GM19035 (cell line): ENCODE data around the gene ASIC2.

Experiments used
- ATAC-seq: cut with Tn5 transposase; IDR thresholded peaks from one replicate; pipeline ENCODE4 v1.9.1; 2021; ENCODE audit not compliant: unreplicated experiment

ASIC2 gene

DNA sequence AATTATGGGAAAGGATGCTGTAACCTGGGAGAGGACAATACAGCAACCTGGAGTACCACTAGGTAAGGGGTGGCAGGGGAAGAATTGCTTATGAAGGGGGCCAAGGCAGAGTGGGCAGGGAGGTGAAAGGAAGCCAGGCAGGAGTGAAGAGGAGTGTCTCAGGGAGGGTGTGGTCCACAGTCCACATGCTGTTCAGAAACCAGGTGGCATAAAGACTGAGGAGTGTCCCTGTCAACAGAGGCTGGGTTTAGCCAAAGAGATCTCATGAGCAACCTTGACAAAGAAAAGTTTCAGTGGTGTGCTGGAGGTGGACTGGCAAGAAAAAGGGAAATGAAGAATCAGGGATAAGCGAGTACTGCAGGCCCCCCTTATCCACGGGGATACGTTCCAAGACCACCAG is 213.0 kb downstream of the ASIC2 start:
- ATAC-seq = no peak

- no peak for ATAC-seq
These were observed 213.9 kb downstream of the ASIC2 start for GRCh38 chr17:33079201-33079600.

- ATAC-seq = no peak
These were observed 216.1 kb downstream of the ASIC2 start for GRCh38 chr17:33076979-33077378.

DNA sequence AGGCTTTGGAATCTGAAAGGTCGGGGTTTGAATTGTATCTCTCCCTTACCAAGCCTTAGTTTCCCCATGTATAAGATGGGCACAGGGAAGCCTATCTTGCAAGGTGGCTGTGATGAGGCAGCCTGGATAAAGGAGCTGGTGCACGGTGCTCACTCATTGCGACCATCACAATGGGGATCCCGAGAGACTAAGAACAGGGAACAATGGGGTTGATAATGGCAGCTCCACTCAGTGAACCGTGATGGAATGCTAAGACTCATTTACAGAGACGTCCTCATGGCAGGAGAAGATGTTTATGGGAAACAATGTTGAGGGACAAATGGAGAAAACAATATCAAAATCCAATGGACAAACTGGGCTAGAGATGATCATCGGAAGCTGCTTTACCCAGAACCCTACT is 219.7 kb downstream of the ASIC2 start:
- no peak for ATAC-seq

DNA sequence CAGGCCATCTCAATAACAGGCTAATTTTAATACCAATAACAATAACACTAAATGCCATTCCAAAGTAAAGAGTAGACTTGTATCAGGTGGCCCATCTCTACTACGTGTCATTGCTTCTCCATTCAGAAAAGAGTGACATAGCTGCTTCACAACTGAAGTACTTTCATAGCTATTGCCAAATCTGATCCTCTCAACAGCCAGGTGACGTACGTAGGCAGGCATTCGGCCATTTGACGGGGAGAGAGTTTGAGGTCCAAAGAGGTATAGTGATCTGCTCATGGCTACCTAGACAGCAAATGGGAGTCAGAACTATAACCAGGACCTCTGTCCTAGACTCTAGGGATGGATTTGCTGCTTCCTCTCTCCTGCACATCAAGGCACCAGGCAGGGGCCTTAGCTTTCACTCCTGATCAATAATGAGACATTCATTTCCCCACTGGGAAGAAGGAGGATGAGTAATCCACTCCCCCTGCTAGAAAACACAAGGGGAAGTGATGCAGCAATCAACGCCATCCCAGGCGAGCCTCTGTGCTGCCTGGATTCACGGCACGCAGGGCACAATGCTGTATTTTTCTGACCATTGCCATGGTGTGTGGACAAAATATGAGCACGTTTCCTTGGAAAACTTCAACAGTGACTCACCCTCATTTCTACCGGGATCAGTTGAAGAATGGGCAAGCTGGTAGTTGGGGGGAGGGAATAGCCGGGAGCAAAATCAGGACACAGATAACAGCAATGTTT is 220.5 kb downstream of the ASIC2 start:
- no peak for ATAC-seq

DNA sequence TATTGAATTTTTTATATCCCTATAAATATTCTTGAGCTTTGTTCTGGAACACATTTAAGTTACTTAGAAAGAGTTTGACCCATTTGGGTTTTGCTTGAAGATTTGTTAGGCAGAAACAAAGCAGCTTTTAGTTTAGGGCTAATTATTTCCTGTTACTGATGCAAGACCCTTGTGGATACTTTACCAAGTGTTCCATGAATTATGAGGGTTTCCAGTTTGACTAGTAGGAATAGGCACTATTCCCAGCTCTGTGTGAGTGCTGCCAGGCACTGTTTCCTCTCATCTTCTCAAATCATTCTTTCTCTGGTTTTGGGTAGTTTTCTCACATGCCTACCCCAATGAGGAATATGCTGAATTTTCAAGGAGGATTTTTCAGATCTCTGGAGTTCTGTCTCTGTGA is 221.4 kb downstream of the ASIC2 start:
- no peak for ATAC-seq

- ATAC-seq = no peak
These were observed 235.5 kb downstream of the ASIC2 start for GRCh38 chr17:33057564-33057963.

GRCh38 chr17:33056399-33057146 is 236.5 kb downstream of the ASIC2 start:
- no peak for ATAC-seq

GRCh38 chr17:33055746-33056145 is 237.3 kb downstream of the ASIC2 start:
- no peak for ATAC-seq

DNA sequence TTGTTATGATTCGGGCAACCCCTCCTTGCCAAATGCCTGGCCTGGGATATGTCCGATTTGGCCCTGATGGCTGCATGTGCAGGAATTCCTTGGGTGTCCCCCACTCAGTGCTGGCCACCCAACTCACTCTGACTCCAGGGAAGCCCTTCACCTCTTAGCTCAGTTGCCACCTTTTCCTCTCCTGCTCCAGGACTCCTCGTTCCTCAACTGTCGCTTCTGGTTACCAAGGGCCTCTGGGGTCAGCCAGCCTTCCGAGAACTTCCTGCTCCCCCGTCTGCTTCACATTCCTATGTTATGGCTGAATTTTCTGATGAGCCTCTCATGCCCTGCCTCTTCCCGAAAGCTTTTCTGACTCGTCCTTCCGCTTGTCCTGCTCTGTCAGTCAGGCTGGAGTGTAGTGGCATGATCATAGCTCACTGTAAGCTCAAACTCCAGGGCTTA is 237.9 kb downstream of the ASIC2 start:
- ATAC-seq = no peak

DNA sequence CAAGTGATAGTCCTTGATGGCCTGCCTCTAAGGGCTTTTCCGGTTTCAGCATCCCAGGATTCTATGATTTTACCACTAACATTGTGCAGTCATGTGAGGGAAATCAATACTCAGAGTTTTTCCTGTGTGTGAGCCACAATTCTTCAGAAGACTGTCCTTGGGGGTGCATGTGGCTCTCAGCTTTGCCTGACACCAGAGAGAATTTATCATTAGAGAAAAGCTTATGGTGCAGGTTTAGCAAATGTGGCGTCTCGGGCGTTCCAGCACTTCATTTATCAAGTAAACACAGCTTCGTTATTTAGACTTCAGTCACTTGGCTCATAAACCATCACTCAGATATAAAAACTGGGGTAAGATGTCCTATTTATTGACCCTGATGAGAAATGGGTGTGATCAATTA is 238.7 kb downstream of the ASIC2 start:
- no peak for ATAC-seq

DNA sequence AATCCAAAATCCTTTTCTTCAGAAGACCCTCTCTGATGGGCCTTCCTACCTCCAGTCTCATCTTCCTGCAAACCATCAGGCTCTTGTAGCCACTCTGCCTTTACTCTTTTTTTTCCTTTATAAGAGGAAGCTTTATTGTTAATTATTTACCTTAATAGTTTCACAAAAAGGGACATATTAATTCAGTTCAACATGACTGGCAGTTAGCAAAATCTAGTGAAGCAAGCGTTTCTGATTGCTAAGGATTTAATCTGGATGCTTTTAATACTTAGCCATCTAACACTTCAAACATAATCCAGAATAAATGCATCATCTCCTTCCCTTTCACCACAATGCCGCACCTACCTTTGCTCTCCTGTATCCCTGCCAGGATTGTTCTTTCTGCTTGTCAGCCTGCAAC is 239.4 kb downstream of the ASIC2 start:
- no peak for ATAC-seq

DNA sequence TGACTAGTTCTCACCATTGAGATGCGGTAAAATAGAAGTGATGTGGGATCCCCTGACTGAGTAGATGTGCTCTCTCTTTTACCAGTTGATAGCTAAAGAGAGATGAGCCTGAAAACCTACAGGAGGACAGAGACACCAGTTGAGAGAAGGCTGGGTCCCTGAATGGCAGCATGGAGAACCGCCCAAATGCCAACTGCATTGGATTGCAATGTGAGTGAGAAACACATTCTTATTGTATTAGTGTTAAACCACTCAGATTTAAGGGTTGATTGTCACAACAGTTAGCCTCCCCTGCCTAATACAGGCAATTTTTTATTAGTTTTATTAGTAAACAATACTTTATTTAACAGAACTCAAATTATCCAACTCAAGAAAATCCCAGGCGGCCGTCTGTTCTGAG is 240.2 kb downstream of the ASIC2 start:
- ATAC-seq = no peak

- ATAC-seq = no peak
These were observed 242.4 kb downstream of the ASIC2 start for GRCh38 chr17:33050611-33051140.

DNA sequence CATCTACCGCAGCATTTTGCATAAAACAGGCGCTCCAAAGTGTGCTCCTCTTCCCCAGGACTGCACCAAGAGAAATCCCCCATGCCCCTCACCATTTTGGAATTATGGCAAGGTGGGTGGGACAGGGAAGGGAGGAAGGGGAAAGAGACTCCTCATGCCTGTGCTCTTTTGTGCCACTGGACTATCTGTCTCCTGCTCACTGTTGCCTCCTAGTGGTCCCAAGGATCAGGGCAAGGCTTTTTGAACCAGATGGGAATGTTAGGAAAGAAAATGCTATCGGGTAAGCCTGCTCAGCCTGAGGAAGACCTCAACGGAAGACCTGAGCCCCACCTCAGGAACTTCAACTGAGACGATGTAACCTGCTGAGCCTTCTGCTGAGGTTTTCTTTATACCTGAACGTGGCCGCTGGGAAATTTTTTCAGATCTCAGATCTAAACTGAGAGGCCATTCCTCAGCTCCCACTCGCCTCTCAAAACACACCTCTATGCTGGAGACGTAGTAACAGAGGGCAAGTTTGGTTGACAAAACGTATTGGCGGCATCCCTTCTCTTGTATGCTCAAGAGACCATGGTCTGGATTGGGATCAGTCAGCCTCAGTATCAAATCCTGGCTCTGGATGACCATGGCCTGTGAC is 243.2 kb downstream of the ASIC2 start:
- ATAC-seq = no peak

DNA sequence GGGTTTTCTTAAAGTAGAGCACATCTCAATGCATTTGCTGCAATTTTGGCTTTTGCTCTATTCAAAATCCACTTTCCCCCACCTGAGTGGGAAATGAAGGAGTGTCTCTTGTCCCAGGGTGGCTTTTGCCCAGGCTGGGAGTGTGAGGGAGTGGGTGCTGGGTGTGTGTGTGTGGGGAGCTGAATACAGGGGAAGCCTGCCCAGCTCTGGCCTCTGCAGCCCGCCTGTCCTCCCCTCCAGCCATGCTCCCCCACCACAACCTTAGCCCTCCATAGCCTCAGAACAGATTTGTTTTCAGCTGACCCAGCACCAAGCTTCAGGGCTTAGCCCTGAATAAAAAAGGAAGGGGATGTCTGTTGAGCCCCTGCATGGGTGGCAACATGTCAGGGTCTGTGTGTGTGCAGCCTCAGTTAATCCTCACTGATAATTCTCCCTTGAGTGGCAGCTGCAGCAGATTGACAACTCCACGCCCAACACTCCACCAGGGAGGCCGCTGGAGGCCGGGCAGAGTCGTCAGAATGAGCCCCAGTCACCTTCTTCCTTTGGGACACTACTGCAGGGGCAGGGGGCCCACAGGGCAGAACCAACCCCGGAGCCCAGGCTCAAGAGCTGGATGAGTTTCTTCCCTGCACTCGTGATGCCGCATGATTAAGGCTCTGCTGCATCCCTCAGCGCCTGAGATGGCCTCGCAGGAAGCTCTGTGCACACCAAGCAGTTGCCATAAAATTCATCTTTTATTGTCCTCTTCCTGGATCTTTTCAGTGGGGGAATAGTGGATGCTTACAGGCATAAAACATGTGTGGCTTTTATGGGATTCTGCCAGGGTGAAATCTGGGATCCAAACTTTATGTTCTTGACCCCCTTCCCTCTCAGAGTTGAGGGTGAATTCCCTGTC is 246.5 kb downstream of the ASIC2 start:
- no peak for ATAC-seq

GRCh38 chr17:33045216-33045615 is 247.9 kb downstream of the ASIC2 start:
- ATAC-seq = no peak

- ATAC-seq = no peak
These were observed 248.3 kb downstream of the ASIC2 start for GRCh38 chr17:33044771-33045170.

DNA sequence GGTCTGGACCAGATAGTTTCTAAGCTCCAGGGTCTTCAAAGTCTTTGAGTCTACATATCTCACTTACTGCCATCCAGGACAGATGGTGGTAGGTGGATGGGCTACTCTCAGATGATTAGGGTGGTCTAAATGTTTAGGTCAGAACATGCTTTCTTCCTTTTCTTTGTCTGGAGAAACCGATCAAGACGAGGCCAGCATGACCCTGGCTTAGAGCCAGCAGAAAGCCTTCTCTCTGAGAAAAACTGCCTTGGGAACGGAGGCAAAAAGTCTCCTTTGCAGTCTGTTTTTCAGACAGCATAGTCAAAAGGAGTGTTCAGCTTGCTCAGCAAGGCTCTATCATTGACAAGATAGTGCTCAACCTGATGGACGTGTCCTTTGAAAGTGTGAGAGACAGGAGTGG is 252.6 kb downstream of the ASIC2 start:
- no peak for ATAC-seq

- no peak for ATAC-seq
These were observed 253.2 kb downstream of the ASIC2 start for GRCh38 chr17:33039874-33040273.

DNA sequence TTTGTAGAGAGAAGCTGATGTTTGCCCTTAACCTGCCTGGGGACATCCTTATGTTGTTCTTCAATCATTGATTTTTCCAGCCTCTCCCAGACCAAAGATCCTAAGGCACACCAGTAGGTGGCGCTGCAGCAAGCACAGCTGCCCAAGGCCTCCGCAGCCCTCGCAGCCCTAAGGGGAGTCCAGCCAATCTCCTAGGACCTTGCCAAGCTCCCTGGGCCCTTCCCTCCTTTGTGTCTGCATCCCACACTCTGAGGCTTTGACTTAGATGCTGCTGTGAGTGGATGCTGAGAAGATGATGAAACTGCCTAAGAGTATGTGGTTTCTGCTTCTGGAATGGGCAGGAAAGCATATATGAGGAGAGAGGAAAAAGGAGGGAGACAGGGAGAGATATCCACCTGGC is 254.4 kb downstream of the ASIC2 start:
- ATAC-seq = no peak
